ENCODE measurements around the gene DHRSX. TPM values are rescaled to one million over a fixed set of nuclear protein-coding genes. Genes with fewer than 3 reads are reported as not detected.

DHRSX gene
- total RNA-seq, 2 donors from 2014 or later, result 36.5 to 45.4 TPM

- Mint-ChIP-seq H3K27ac (no peak overlapping the region), H3K9me3 (peaks cover 7% of the 10 kb centered on the region), H3K36me3 (ENCODE audit: low read depth) (peaks cover 26% of the 10 kb centered on the region), H3K27me3 (ENCODE audit: insufficient read depth) (no peaks in the 10 kb centered on the region), H3K4me3 (no peak overlapping the region), H3K4me1 (no peaks in the 10 kb centered on the region)
- DNase-seq, result no peak
- no peak overlapping the region for H3K9ac ChIP-seq (ENCODE audit: extremely low read depth, low read length, poor library complexity, severe bottlenecking)
- H3K9me3 ChIP-seq (ENCODE audit: control insufficient read depth, low read length), result peaks cover 15% of the 10 kb centered on the region
- no peaks in the 10 kb centered on the region for H3K4me1 ChIP-seq (ENCODE audit: control insufficient read depth, insufficient read depth, low read length)
- H3K36me3 ChIP-seq (ENCODE audit: control insufficient read depth, insufficient read depth, low read length), result peaks cover 9% of the 10 kb centered on the region
- no peak overlapping the region for H3K4me3 ChIP-seq (ENCODE audit: low read length)
- H3K27me3 ChIP-seq (ENCODE audit: control insufficient read depth, insufficient read depth, low read length, poor library complexity, severe bottlenecking), result no peaks in the 10 kb centered on the region
- WGBS, 2 experiments (ENCODE audit: insufficient coverage in 1 of 2, insufficient read length in 1 of 2), result 84 to 100% methylated on average over 2 to 3 of the region's 3 CpGs
- TF ChIP-seq CTCF (conservative IDR thresholded peaks at IDR 0.05), result no peak
- no peak overlapping the region for H3K27ac ChIP-seq (ENCODE audit: low read depth, low read length)
Measured at GRCh38 chrX:2385224-2385623, 115.6 kb downstream of the DHRSX start.

- no peak for DNase-seq
- no peak overlapping the region for H3K9ac ChIP-seq (ENCODE audit: extremely low read depth, low read length, poor library complexity, severe bottlenecking)
- H3K9me3 Mint-ChIP-seq, result peaks cover 8% of the 10 kb centered on the region
- no peaks in the 10 kb centered on the region for H3K4me1 ChIP-seq (ENCODE audit: control insufficient read depth, insufficient read depth, low read length)
- H3K4me3 ChIP-seq (ENCODE audit: low read length), result no peak overlapping the region
- H3K36me3 ChIP-seq (ENCODE audit: control insufficient read depth, insufficient read depth, low read length), result peaks cover 9% of the 10 kb centered on the region
- no peaks in the 10 kb centered on the region for H3K27me3 Mint-ChIP-seq (ENCODE audit: insufficient read depth)
- no peaks in the 10 kb centered on the region for H3K27me3 ChIP-seq (ENCODE audit: control insufficient read depth, insufficient read depth, low read length, poor library complexity, severe bottlenecking)
- WGBS, 2 experiments (ENCODE audit: insufficient coverage in 1 of 2, insufficient read length in 1 of 2), result 82% methylated on average over 2 of the region's 4 CpGs; no CpG with 5 or more reads in 1 of the 2 experiments
- H3K27ac Mint-ChIP-seq, result no peak overlapping the region
- no peak overlapping the region for H3K4me3 Mint-ChIP-seq
- peaks cover 16% of the 10 kb centered on the region for H3K9me3 ChIP-seq (ENCODE audit: control insufficient read depth, low read length)
- no peak overlapping the region for H3K27ac ChIP-seq (ENCODE audit: low read depth, low read length)
- no peak for TF ChIP-seq CTCF (conservative IDR thresholded peaks at IDR 0.05)
- H3K4me1 Mint-ChIP-seq, result no peaks in the 10 kb centered on the region
- H3K36me3 Mint-ChIP-seq (ENCODE audit: low read depth), result peaks cover 28% of the 10 kb centered on the region
Measured at GRCh38 chrX:2384486-2384885, 116.3 kb downstream of the DHRSX start.

GRCh38 chrX:2383735-2384134 lies 117.0 kb downstream of the DHRSX start:
- H3K9ac ChIP-seq (ENCODE audit: extremely low read depth, low read length, poor library complexity, severe bottlenecking), result no peak overlapping the region
- WGBS, 2 experiments (ENCODE audit: insufficient coverage in 1 of 2, insufficient read length in 1 of 2), result 94% methylated on average over 3 of the region's 3 CpGs
- H3K4me3 ChIP-seq (ENCODE audit: low read length), result no peak overlapping the region
- Mint-ChIP-seq H3K4me1 (no peaks in the 10 kb centered on the region), H3K36me3 (ENCODE audit: low read depth) (peaks cover 29% of the 10 kb centered on the region), H3K4me3 (no peak overlapping the region), H3K9me3 (peaks cover 11% of the 10 kb centered on the region), H3K27me3 (ENCODE audit: insufficient read depth) (no peaks in the 10 kb centered on the region), H3K27ac (no peak overlapping the region)
- H3K27ac ChIP-seq (ENCODE audit: low read depth, low read length), result no peak overlapping the region
- no peak for DNase-seq
- peaks cover 9% of the 10 kb centered on the region for H3K36me3 ChIP-seq (ENCODE audit: control insufficient read depth, insufficient read depth, low read length)
- no peaks in the 10 kb centered on the region for H3K27me3 ChIP-seq (ENCODE audit: control insufficient read depth, insufficient read depth, low read length, poor library complexity, severe bottlenecking)
- H3K9me3 ChIP-seq (ENCODE audit: control insufficient read depth, low read length), result peaks cover 16% of the 10 kb centered on the region
- no peaks in the 10 kb centered on the region for H3K4me1 ChIP-seq (ENCODE audit: control insufficient read depth, insufficient read depth, low read length)
- TF ChIP-seq CTCF (conservative IDR thresholded peaks at IDR 0.05), result no peak

Data from endodermal cell (in vitro differentiated cells).